ENCODE data around the gene GNG2. TPM values are rescaled to one million over a fixed set of nuclear protein-coding genes. Genes with fewer than 3 reads are reported as not detected.

Gene GNG2
- total RNA-seq, 1 experiment from 2014 or later: 0.23 TPM

DNA sequence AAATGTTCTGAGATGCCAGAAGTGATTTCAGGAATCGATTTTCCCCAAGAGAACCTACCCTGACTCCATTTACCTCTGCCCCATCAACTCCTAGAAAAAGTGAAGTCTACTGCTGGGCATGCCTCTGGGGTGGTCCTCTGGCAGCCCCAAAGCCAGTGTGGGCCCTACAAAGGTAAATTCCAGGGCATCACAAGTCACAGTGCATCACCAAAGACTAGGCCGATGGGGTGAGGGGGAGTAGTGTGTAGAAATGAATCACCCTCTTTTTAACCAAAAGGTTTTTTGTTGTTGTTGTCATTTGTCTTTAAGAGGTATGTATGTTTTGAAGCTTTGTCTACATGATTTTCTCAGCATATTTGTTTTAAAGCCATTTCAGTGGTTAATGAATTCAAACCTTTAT, 82.6 kb downstream of the GNG2 start:
- intact Hi-C loops (cut with micrococcal nuclease; ENCODE audit: unreplicated experiment) (no loop called here), in situ Hi-C loops (cut with HindIII; ENCODE audit: low pct_unique_long_range_greater_than_20kb, low sequenced_read_pairs) (no loop called here)
- Histone ChIP-seq H3K9me3 (ENCODE audit: control insufficient read depth, insufficient read depth, low read depth, low read length) (no peaks in the 10 kb centered on the region), H3K27me3 (ENCODE audit: control insufficient read depth, insufficient read depth, low read length) (no peaks in the 10 kb centered on the region; the same call in 1 of the 2 replicates), H3K4me1 (ENCODE audit: control insufficient read depth, insufficient read depth, low read length) (no peaks in the 10 kb centered on the region), H3K27ac (ENCODE audit: low read length) (no peak overlapping the region), H3K4me3 (ENCODE audit: low read depth in 2 of 2, low read length in 2 of 2) (no peak overlapping the region), H3K36me3 (ENCODE audit: control insufficient read depth, insufficient read depth, low read length) (no peaks in the 10 kb centered on the region)
- ChIA-PET POLR2A (no interaction called here), CTCF (no interaction called here)
- DNase-seq (ENCODE audit: low read depth, low spot score) (no peak), ATAC-seq (no peak)
- TF ChIP-seq TCF7L2 (IDR thresholded peaks at IDR 0.05; ENCODE audit: low read depth, low read length) (no peak), SIN3A (IDR thresholded peaks at IDR 0.05; ENCODE audit: borderline replicate concordance, insufficient read depth, low read depth, low read length) (no peak), POLR2AphosphoS5 (IDR thresholded peaks at IDR 0.05; ENCODE audit: low read depth, low read length) (no peak)
- TF ChIP-seq, protein P1, sequence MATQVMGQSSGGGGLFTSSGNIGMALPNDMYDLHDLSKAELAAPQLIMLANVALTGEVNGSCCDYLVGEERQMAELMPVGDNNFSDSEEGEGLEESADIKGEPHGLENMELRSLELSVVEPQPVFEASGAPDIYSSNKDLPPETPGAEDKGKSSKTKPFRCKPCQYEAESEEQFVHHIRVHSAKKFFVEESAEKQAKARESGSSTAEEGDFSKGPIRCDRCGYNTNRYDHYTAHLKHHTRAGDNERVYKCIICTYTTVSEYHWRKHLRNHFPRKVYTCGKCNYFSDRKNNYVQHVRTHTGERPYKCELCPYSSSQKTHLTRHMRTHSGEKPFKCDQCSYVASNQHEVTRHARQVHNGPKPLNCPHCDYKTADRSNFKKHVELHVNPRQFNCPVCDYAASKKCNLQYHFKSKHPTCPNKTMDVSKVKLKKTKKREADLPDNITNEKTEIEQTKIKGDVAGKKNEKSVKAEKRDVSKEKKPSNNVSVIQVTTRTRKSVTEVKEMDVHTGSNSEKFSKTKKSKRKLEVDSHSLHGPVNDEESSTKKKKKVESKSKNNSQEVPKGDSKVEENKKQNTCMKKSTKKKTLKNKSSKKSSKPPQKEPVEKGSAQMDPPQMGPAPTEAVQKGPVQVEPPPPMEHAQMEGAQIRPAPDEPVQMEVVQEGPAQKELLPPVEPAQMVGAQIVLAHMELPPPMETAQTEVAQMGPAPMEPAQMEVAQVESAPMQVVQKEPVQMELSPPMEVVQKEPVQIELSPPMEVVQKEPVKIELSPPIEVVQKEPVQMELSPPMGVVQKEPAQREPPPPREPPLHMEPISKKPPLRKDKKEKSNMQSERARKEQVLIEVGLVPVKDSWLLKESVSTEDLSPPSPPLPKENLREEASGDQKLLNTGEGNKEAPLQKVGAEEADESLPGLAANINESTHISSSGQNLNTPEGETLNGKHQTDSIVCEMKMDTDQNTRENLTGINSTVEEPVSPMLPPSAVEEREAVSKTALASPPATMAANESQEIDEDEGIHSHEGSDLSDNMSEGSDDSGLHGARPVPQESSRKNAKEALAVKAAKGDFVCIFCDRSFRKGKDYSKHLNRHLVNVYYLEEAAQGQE (IDR thresholded peaks at IDR 0.05; ENCODE audit: insufficient read depth in 1 of 2, low read depth in 2 of 2, low read length in 1 of 2): no peak
- TF ChIP-seq, protein P2, sequence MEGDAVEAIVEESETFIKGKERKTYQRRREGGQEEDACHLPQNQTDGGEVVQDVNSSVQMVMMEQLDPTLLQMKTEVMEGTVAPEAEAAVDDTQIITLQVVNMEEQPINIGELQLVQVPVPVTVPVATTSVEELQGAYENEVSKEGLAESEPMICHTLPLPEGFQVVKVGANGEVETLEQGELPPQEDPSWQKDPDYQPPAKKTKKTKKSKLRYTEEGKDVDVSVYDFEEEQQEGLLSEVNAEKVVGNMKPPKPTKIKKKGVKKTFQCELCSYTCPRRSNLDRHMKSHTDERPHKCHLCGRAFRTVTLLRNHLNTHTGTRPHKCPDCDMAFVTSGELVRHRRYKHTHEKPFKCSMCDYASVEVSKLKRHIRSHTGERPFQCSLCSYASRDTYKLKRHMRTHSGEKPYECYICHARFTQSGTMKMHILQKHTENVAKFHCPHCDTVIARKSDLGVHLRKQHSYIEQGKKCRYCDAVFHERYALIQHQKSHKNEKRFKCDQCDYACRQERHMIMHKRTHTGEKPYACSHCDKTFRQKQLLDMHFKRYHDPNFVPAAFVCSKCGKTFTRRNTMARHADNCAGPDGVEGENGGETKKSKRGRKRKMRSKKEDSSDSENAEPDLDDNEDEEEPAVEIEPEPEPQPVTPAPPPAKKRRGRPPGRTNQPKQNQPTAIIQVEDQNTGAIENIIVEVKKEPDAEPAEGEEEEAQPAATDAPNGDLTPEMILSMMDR (IDR thresholded peaks at IDR 0.05): no peak
- no TSS peak for BruUV-seq (replicated peaks)

DNA sequence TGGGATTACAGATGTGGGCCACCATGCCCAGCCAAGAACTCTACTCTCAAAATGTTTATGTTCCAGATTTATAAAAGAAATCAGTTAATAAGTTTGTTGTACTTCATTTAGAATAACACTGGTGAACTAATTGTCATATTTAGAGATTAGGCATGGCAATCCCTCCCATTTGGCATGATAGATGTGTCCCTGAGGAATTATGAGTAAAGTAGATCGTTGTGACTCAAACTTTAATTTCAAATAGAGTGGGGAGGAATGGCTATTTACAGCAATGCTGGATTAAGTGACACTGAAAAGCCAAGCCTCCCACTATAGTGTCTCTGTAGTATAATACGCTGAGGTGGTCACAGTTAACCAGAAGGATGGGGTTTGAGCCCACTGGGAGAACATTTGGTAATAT, 89.6 kb downstream of the GNG2 start:
- TF ChIP-seq, protein P2 (IDR thresholded peaks at IDR 0.05): no peak
- TF ChIP-seq POLR2AphosphoS5 (IDR thresholded peaks at IDR 0.05; ENCODE audit: low read depth, low read length): no peak
- TF ChIP-seq, protein P1 (IDR thresholded peaks at IDR 0.05; ENCODE audit: insufficient read depth in 1 of 2, low read depth in 2 of 2, low read length in 1 of 2): no peak
- TF ChIP-seq TCF7L2 (IDR thresholded peaks at IDR 0.05; ENCODE audit: low read depth, low read length): no peak
- TF ChIP-seq SIN3A (IDR thresholded peaks at IDR 0.05; ENCODE audit: borderline replicate concordance, insufficient read depth, low read depth, low read length): no peak
- ATAC-seq (no peak), DNase-seq (ENCODE audit: low read depth, low spot score) (no peak)
- no TSS peak for BruUV-seq (replicated peaks)
- no peaks in the 10 kb centered on the region for H3K4me1 ChIP-seq (ENCODE audit: control insufficient read depth, insufficient read depth, low read length)
- H3K27me3 ChIP-seq (ENCODE audit: control insufficient read depth, insufficient read depth, low read length): no peaks in the 10 kb centered on the region; the same call in 1 of the 2 replicates
- no peak overlapping the region for H3K27ac ChIP-seq (ENCODE audit: low read length)
- in situ Hi-C loops (cut with HindIII; ENCODE audit: low pct_unique_long_range_greater_than_20kb, low sequenced_read_pairs) (no loop called here), intact Hi-C loops (cut with micrococcal nuclease; ENCODE audit: unreplicated experiment) (no loop called here)
- CTCF ChIA-PET: no interaction called here
- H3K4me3 ChIP-seq (ENCODE audit: low read depth in 2 of 2, low read length in 2 of 2): no peak overlapping the region
- H3K9me3 ChIP-seq (ENCODE audit: control insufficient read depth, insufficient read depth, low read depth, low read length): no peaks in the 10 kb centered on the region
- H3K36me3 ChIP-seq (ENCODE audit: control insufficient read depth, insufficient read depth, low read length): no peaks in the 10 kb centered on the region
- POLR2A ChIA-PET: no interaction called here

Measured in Panc1 (cell line).